NCI-H446 treated with DMSO at 0.1 percent for 48 hours (cell line): ENCODE data around the gene TAS2R42.

ENCODE experiments used
- DNase-seq: peaks from one replicate; lab custom pipeline; 2025; lab: John Stamatoyannopoulos, UW

The TAS2R42 gene, protein sequence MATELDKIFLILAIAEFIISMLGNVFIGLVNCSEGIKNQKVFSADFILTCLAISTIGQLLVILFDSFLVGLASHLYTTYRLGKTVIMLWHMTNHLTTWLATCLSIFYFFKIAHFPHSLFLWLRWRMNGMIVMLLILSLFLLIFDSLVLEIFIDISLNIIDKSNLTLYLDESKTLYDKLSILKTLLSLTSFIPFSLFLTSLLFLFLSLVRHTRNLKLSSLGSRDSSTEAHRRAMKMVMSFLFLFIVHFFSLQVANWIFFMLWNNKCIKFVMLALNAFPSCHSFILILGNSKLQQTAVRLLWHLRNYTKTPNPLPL

DNA sequence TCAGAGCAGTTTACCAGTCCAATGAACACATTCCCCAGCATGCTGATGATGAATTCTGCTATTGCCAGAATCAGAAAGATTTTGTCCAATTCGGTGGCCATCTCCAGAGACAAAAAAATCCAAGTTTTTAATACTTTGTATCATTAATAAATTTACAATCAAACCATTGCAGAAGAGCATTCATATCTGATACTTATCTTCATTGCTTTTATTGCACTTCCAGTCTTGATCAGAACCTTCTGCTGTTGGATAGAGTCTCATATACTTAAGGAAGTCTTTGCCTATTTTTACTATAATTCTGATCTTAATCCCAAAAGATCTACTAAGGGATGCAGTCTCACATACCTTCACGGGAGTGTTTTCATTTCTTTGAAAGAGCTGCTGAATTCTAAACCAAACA, at the start of gene TAS2R42:
TSS of gene TAS2R42 (minus strand) at position 101 of the 400 bp plus-strand sequence. CDS start at position 101, 0 bp downstream.
- DNase-seq, result no peak

DNA sequence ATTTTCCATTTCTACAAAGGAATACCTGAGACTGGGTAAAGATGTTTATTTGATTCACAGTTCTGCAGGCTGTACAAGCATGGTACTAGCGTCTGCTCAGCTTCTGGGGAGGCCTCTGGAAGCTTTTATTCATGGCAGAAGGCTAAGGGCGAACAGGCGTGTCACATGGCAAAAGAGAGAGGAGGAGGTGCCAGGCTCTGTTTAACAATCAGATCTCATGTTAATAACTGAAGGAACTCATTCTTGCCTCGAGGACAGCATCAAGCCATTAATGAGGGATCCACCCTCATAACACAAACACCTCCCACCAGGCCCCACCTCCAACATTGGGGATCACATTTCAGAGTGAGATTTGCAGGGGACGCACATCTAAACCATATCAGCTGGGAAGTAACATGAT, 46.8 kb upstream of the TAS2R42 start:
- no peak for DNase-seq

DNA sequence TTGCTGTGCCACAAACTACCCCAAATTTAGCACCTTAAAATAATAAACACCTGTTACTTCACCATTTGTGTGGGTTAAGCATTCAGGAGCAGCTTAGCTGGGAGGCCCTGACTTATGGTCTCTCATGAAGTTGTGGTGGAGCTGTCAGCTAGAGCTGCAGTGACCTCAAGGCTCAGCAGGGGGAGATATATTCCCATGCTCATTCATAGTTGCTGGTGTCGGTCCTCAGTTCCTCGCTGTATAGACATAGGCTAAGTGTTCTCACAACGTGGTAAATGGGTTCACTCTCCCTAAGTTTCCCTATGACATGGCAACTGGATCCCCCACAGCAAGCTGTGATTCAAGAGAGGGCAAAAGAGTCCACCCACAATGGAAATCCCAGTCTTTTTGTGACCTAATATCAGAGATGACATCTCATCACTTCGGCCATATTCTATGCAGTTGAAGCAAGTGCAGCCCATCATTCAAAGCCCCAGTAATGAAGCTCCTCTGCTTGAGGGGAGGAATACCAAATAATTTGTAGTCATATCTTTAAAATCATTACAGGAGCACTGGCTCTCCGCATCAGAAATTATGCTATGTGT, 41.7 kb upstream of the TAS2R42 start:
- no peak for DNase-seq

DNA sequence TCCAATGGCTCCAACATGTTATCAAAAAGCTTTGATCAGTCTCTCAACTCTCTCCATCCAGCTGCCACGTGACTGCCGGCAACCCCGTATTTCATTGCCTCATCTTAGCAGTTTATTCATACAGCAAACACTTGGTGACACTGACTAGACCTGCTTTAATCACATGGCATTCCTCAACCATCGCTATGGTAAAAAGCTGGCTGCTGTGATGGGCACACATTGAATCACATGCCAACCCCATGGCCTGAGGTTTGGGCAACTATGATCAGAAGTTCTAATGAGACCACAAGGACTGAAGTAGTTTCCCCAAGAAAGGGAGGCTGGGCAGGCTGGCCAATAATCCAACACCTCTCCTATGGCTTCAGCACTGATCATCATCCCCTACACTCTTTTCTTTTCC, 40.6 kb upstream of the TAS2R42 start:
- DNase-seq, result no peak

DNA sequence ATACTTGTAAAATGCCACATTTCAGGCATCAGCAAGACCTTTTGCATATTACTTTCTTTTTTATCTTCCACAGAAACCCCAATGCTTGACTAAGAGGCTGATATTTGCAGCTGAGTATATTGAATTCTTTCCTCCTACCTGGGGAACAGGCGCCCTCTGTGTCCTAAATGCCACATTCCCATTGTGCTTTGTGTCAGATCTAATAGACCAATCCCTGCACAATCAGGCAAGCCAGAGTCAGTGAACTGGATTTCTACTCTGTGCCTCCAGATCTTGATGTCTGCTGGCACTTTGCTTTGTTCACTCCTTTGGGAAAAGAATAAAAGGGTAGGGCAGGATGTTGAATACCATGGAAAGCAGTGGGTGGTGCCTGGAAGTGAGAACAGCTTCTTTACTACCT, 22.4 kb upstream of the TAS2R42 start:
- no peak for DNase-seq

DNA sequence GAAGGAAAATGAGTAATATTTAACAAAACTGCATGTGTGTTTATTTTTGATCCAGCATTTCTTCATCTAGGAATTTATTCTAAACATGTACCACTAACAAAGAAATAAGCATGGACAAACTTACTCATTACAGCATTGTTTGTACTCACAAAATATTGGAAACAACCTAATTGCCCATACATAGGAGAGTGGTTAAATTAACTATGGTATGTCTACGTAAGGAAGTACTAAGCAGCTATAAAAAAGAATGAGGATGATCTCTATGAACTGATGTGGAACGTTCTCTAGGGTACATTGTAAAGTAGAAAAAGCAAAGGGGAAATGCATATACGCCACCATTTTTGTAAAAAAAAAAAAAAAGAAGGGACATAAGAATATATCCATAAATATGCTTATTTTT, 17.4 kb upstream of the TAS2R42 start:
- DNase-seq, result no peak

DNA sequence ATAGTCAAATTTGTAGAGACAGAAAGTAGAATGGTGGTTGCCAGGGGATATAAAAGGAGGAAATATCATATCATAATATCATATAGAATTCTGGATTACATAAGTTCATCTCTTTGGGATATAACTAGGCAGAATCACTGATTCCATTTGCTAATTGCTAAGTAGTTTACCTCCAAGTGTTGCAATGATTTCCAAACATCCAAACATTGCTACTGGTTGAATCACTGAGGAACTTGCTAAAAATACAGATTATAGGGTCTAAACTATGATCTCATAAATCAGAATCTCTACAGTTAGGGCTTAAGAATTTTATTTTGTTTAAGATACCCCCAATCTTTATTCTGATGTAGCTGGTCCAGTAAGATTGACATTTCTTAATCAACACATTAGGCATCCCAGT, 16.1 kb upstream of the TAS2R42 start:
- DNase-seq, result no peak

DNA sequence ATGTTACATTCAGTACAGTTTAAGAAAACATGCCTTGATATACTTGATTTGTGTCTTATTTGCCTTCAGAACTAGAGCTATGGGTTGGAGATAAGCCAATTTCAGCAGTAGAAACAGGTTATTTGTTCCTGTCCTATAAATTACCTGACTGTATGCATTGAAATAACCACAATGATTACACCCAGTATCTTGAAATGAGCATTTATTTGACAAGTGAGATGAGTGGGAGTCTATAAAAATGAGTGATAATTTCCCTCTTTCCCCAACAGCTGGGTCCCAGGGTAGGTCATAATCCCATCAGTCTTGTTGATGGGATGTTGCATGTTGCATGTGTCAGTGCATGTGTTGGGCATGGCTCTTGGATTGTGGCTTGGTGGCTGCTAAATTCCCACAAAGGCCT, 3.7 kb downstream of the TAS2R42 start:
- DNase-seq, result no peak

DNA sequence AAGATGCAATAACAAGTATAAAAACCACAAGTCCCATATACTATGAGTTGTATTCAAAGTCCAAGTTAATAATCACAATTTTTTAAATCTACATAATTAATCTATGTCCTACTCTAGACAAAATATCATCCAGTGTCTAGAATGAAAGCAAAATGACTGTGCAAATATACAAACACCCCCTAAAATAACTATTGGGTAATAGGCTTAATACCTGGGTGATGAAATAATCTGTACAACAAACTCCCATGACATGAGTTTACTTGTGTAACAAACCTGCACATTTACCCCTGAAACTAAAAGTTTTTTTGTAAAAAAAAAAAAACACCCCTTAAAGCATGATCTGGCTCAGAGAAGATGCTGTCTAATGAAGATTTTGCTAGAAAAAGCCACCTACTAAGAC, 4.2 kb downstream of the TAS2R42 start:
- no peak for DNase-seq

DNA sequence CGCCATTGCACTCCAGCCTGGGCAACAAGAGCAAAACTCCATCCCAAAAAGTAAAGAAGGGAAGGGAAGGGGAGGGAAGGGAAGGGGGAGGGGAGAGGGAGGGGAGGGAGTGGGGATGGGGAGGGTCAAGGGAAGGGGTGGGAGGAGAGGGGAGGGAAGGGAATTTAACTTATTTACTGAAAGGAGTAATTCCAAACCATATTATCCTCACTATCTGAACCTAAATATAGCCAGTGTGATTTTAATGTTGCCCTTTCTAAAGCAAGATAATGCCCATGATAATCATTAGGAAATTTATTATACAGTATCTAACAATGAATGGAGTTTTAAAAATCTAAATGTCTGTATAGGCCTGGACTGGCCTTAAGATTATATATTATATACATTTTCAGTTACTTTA, 8.5 kb downstream of the TAS2R42 start:
- no peak for DNase-seq

DNA sequence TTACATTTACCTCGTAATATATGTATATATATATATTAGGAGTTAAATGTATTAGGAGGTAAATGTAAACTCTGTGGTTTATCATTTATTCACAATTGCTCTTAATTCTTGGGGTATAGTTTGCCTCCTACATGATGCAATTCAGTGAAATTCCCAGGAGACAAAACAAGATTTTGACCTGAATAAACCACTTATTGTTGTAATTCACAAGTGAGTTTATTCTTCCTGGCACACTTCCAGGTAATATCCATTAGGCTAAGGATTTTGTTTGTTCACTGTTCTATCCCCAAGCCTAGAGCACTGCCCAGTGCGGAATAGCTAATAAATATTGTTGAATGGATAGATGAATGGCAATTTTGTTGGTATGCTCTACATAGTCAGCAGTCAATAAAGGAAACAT, 12.7 kb downstream of the TAS2R42 start:
- no peak for DNase-seq

DNA sequence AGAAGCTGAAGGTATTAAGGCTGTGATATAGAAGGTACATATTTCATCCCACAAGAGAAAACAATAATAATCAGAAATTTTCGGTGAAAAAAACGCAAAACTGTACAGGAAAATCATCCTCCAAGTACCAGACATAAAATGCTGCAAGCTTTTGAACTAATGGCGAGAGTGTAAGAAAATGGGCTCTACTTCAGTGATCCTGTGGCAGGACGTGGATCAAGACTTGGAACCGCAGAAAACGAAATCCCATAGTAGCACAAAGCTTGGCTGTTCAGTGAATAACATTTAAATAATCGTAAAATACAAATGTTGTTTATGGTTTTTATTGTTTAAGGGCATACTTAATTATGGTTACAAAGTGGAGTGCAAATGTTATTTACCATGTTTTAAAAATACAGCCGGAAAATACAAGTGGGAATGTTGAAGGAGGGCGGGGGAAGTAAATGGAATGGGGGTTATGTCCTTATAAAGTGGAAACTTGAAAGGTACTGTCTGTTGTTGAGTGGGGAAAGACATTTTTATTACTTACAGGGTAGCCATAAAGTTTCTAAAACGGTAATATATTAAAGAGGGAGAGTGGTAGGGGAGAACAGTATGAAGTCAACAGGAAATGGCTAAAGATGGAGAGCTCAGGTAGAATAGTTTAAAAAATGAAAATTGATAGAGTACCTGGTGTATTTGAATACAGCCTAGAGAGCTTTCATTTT, 14.6 kb downstream of the TAS2R42 start:
- DNase-seq, result no peak

DNA sequence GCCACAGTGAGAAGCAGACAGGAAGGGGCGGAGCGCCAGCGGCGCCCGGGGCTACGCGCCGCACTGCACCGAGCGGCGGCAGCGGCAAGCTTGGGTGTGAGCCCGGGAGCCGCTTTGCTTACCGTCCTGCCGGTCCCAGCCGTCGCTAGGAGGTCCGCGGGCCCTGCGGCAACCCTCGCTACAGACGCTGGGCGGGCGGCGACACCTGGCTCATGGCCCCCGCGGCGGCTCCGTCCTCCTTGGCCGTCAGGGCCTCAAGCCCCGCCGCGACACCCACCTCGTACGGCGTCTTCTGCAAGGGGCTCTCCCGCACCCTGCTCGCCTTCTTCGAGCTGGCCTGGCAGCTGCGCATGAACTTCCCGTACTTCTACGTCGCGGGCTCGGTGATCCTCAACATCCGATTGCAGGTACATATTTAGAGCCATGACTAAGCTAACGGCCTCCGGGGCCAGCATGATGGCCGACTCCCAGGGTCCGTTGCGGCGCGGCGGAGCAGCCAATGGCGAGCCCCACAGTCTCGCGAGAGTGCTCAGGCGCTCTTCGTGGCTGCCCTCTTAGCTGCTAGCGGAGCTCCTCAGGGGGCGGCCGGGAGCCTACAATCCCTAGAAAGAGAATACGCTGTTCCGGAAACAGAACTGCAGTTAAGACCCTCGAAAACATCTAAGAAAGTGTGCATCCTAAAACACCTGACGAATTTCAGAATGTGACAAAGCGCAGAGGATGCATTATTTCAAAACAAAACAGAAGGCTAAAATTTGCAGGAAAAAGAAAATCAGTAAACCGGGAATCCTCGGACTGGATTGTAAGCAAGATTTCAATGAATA, 15.4 kb downstream of the TAS2R42 start, which contains the start of gene SMIM10L1:
TSS of gene SMIM10L1 (plus strand) at position 50 of the 824 bp plus-strand sequence. CDS start at position 213, 163 bp downstream.
- peak; percentile 79 for DNase-seq

DNA sequence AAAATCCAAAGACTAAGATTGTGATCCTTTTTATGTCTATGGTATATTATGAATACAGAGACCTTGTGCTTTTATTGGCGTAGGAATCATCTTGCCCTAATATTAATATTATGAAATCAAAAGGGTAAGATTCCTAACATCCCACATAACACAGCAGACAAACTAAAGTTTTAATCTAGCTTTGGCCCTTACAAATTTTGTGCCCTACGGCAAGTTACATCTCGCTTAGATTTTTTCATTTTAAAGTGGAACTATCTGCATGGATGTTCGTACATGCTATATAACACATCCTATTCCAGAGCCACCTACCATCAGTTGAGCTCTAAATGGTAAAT, 16.0 kb downstream of the TAS2R42 start:
- no peak for DNase-seq

DNA sequence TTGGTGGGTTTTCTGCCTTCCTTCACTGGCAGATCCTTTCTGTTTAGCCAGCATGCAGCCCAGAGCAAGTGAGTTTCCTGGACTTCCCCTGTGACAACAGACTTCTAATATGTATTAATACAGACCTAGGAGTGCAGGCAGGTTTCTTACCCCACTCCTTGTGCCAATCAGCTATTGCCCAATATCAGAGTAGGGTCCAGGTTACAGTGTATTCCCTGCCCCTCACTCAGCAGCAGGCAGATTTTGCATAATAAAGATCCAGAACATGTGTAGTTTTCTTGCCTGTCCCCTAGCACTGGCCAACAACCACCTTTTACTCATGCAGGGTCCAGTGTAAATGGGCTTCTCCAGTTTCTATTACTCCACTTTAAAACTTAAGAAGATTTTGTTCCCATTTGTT, 20.4 kb downstream of the TAS2R42 start:
- no peak for DNase-seq

DNA sequence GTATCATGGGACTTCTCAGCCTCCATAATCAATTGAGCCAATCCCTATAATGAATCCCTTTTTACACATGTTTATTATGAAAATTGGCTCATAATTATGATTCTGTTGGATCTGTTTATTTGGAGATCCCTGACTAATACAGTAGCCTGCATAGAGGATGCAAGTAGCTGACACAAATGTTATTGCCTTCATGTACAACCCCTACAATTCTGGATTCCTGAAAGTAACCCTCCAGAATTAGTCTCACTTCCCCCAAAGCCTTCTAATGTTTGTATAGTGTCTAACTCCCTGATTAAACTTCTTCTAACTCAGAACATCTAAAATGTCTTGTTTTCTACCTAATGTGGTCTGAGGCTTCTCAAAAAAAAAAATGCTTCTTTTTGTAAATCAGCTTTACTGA, 22.4 kb downstream of the TAS2R42 start:
- no peak for DNase-seq

DNA sequence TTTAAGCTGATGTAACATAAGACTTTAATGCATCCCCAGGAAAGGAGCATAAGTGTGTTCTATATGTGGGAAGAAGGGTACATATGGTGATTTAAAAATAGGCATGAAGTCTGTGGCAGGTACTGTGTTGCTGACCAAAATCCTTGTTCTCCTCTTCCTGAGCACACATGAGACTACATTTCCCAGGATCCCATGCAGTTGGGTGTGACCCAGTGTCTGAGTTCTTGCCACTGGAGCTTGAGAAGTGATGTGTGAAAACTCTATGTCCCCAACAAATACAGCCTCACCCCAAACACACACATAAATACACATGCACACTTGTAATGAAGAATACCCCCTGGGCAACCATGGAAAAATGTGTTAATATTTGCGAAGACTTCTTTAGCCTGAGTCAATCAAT, 24.2 kb downstream of the TAS2R42 start:
- no peak for DNase-seq

DNA sequence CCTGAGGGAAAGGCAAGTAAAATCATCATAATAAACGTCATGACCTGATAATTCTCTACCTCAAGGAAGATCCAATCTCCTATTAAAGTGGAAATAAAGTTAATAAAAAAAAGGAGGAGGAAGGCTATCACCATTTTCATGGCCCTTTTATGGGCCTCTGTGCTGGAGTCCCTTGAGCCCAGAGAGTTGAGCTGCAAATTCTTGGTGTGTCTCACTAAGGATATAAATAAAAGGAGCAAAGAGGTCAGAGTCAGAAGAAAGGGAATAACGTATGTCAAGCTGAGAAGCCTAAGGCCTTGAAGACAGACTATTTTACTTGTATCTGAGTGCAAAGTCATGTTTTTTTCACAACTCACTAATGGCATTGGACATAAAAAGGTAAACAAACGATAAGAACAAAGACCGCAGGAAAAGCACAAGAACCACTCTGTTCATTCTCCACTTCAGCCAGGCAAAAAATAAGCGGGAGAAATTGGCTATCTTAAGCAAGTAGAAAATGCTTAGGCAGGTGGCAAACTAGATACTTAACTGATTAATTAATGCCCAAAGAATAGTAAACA, 27.8 kb downstream of the TAS2R42 start:
- DNase-seq, result no peak

DNA sequence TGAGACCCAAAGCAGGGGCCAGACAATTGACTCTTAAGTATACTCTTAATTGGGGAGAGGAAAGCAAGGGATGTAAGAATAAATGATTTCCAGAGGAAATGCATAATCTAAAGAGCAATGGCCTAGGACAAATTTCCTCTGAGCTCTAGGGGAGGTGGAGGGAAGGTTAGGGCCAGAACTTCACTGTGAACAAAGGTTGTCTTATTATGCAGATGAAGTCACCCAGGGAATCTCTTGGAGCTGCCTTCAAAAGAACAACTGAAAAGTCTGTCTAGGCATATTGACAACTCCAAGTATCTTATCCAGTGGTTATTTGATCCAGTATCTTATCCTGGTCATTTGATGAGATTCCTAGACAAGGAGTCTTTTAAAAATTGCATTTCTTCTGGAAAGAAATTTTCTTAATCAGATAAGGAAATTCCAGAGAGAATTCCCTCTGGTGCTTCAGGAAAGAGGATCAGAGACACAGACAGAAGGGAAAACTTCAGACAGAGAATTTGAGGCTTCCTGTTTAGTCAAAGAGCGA, 32.3 kb downstream of the TAS2R42 start:
- DNase-seq, result no peak

DNA sequence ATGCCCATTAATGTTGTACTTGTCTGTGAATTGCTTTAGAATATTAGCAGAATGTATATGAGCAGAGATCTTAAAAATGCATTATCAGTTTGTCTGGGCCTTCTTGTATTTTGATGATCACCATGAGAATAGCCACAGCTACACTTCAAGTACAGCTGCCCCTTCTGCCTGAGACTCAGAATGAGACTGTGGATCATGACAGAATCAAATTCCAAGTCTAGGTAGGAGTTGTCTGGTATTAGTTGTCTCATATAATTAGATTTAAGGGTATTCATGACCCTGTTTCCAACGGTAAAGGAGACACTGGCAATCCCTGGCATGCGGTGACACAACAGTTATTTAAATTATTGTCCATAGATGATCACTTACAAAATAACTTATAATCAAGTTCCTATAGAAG, 34.0 kb downstream of the TAS2R42 start:
- no peak for DNase-seq

DNA sequence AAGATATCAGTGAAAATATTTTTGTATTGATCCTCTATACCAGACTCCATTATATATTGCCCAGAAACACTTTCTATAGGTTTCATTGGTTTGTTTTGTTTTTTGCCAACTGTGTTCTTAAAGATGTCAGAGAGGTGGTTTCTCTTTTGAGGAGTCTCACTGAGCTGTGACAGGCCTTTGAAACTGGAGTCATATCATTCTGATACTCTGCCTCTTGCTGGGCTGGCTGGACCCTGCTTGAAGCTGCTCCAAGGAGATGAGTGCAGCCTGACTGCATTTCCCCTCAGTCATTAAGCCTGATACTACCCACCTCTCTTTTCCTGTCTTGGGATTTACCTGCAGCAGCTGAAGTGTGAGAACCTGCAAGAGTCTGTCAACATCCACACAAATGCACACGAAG, 35.9 kb downstream of the TAS2R42 start:
- no peak for DNase-seq

DNA sequence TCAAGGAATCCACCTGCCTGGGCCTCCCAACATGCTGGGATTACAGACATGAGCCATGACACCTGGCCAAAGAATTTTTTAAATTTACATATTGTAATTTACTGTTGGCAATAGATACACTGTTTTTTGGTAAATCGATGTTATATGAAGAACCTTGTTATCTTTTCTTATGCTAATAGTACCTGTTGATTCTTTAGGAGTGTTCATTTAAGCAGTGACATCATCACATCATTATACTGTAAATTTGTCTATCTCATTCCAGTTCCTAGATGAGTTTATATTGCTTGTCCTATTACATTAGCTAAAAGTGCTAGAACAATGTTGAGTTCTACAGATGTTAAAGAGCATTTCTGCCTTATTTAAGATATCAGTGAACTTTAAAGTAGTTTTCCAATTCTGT, 39.3 kb downstream of the TAS2R42 start:
- no peak for DNase-seq
